Esophagus mucosa (tissue), 1 donor: ENCODE results near the gene CPT1B. TPM values are rescaled to one million over a fixed set of nuclear protein-coding genes. Genes with fewer than 3 reads are reported as not detected.
A peak's percentile ranks its signal among the peaks of the same experiment; 100 is the strongest.

Source experiments
- ATAC-seq: fragments of 200-7000 bp; cut with Tn5 transposase; one replicate; pipeline ENCODE4 v1.9.1; 2020
- total RNA-seq: library from RNA; stranded (reverse); gene quantifications from one replicate; pipeline ENCODE4 v1.2.4, GENCODE V29; 2023
- donor health status: DM: yes; HTN: yes; CAD: no.

Gene CPT1B
- total RNA-seq, 1 donor from 2014 or later: 12.1 TPM

DNA sequence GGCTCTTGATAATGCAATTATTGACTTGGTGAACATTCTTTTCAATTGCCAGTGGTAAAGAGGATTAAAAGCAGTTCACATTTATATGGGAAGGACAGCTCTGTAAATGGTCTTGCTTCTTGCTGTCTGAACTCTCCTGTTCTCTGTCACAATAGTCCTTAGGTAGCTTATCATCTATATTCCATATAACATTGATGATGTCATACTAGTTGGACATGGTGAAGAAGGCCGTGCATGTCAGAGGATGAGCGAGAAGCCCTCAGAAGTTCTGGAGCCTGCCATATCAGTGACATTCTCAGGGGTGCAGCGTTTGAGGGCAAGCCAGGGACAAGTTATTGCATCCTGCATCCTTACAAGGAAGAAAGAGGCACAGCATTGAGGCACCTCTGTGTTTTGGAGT, 7.0 kb upstream of the CPT1B start:
- no peak for ATAC-seq

DNA sequence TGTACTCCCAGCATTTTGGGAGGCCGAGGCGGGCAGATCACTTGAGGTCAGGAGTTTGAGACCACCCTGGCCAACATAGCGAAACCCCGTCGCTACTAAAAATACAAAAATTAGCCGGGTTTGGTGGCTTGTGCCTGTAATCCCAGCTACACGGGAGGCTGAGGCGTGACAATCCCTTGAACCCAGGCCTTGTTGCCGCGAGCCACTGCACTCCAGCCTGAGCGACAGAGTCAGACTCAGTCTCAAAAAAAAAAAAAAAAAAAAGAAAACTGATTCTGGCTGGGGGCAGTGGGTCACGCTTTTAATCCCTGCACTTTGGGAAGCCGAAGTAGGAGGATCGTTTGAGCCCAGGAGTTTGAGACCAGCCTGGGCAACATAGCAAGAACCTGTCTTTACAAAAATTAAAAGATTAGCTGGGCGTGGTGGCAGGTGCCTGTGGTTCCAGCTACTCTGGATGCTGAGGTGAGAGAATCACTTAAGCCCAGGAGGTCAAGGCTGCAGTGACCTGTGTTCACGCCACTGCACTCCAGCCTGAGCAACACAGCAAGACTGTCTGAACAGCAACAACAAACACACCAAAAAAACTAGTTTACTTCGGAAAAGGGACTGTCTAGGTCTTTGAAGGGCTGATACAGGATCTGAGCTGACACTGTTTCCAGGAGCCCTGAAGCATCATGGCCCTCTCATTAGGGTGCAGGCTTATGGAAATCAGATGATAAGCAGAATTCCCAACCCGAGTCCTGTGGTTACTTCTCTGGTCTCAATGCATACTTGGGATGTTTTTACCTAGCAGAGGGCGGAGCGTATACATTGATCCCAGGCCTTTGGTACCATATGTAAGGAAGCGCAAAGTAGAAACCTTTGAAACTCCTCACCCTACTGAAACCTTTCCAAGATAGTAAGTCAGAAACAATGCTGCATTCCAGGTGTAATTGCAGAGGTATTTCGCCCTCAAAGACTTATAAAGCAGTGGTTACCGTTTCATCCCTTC, 6.2 kb upstream of the CPT1B start:
- no peak for ATAC-seq

DNA sequence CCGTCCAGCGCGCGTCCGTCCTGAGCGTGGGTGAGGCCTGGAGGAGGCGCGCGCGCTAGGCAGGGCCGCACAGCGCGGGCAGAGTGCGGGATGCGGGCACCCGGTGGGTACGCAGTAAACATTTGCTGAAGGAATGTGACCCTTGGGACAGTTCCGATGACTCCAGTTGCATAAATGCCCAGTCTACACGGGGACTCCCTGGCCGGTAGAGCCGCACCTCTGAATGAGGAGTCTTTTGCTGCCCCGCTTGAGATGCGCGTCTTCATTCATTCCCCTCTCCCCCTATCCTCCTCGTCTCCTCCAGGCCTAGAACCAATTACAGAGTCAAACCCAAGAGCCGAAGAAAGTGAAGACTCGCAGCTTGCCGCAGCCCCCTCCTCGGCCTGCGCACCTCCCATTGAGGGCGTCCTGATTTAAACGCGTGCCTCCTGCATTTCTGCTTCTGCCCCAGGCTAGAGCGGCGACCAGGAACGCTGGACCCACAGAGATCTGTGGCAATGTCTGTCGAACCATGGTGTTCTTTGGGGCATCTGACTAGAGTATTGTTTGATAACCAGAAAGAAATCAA, 5.2 kb upstream of the CPT1B start:
- peak; percentile 48 for ATAC-seq

DNA sequence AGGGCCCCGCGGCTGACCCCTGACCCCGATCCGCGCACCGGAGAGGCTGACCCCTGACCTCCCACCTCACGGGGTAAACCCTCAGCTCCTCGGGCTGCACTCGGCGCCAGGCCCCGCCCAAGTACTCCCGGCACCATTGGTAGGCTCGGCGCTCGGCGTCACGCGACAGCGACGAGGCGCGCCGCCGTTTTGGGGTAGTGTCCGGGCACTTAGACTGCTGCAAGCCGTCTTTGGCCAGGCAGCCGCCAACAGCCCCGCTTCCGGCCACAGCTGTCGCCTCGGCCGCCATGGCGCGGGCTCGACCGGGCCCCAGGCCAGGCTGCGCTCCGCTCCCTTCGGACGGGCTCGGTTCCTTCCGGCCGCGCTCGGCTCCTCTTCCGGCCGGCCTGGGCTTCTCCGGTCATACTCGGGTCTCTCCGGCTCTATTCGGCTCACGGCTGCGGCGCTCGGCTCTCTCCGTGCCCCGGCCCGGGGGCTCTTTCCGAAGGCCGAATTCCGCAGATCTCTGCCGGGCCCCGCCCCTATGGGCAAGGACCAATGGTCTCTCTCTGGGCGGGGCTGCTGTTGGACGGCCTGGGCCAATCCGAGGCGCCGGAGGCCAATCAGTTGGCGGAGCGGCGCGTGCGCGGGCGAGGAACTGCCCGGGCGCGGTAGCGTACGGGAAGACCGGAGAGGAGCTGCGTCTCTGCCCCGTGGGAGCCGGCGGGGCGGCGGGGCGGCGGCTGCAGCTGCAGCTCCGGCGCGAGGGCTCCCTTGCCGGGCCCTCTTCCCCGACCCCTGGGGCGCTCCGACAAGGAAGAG, 4.5 kb upstream of the CPT1B start, which contains the start of gene CHKB:
Gene CHKB, minus strand, starts transcription at position 357 of the 801 bp plus-strand sequence. Its CDS starts 68 bp downstream, at position 289.
- ATAC-seq: peak; percentile 98

DNA sequence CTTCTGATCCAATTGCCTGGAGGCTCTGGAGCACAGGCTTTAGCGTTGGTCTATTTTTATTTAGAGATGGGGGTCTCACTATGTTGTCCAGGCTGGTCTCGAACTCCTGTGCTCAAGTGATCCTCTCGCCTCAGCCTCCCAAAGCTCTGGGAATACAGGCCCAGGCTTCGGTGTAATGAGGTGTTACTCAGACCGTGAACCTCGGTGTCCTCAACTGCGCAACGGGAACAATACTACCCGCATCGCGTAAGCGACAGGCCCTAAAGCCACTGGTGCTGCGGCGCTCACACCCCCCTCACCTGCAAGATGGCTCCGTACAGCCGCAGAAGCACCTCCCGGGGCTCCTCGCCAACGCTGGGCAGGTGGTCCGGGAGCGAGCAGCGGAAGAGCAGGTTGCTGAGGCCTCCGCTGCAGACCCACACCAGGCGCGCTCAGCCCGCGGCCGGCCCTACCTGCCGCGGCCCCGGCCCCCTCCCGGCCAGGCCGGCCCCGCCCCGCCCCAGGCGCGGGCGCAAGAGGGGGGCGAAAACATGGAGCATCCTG, 3.8 kb upstream of the CPT1B start:
- ATAC-seq: peak; percentile 0

DNA sequence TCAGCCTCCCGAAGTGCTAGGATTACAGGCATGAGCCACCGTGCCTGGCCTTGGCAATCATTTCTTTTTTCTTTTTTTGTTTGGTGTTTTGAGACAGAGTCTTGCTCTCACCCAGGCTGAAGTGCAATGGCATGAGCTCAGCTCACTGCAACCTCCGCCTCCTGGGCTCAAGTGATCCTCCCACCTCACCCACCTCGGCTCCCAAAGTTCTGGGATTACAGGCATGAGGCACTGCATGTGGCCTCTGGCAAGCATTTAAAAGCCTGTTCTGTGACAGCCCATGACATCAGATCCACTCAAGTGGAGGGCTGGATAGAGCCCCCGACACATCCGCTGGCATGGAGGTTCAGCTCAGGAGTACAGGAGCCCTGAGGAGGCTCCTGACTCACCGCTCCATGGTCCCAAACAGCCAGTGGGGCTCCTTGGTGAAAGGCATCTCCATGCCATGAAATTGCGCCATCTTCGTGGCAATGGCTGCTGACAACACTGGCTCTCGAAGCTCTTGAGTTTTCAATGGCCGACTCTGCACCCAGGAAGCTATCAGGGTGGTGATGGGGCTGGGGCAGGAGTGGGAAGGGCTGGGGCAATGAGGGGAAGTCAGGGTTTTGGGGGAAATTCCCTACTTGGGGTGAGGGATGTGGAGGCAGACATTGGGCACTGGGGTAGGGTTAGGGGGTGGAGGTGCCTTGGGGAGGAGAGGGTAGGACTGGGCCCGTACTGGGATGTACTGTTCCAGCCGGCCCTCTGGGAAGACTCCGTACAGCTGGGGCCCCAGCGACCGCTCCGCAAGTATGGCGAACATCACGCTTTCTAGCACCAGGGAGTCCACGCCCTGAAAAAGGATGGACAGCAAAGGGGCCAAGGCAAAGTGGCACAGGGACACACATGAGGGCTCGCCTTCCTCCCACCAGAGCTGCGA, 3.1 kb upstream of the CPT1B start:
- no peak for ATAC-seq

DNA sequence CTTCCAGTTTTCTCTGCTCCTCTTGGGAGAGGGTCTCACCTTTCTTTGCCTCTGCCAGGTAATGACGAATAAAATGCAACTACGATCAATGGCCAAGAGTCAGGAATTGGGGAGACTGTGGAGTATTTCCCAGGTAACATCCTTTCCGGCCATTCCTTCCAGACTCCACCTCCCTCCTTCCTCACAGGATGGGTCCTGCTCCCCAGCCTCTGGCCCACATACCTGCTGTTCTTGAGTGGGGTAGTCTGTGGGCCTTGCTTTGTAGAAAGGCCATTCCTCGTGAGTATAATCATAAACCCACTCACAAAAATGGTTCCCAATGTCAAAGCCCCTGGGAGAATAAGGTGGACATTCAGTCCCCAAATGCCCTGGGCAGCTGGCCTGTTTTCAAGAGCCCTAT, 1.5 kb upstream of the CPT1B start:
- ATAC-seq: no peak

DNA sequence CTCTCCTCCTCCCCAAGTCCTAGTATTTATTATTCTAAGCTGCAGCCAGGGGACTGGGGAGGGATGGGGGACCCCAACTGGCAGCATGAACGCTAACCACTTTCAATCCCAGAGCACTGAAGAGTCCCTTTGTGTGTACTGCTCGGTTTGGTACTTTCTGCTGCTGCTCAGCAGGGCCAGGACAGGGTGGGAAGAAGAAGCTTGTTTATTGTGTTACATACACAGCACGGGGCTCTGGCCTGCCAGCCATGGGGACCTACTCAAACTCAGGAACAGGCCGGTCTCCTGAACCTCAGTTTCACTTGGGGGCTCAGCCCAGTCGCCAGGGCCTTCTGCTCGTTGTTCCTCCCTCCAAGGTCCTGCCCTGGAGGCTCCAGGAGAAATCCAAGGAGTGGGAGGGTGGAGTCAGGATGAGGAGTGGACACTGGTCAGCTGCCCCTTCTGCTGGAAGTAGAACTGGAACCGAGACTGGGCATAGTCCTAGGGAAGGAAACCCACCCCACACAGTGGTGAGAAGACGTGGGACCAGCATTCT, 616 bp upstream of the CPT1B start:
- ATAC-seq: no peak

DNA sequence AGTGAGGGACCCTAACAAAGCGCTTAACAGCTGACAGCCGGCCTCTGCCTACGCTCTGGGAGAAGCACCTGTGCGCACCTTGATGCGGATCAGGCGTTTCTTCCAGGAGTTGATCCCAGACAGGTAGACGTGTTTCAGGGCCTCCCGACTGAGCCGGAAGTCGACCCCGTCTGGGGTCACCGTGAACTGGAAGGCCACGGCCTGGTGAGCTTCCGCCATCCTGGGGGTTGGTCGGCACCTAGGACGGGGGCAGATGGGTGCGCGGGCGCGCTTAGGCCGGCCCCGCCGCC, 585 bp downstream of the CPT1B start:
- no peak for ATAC-seq

DNA sequence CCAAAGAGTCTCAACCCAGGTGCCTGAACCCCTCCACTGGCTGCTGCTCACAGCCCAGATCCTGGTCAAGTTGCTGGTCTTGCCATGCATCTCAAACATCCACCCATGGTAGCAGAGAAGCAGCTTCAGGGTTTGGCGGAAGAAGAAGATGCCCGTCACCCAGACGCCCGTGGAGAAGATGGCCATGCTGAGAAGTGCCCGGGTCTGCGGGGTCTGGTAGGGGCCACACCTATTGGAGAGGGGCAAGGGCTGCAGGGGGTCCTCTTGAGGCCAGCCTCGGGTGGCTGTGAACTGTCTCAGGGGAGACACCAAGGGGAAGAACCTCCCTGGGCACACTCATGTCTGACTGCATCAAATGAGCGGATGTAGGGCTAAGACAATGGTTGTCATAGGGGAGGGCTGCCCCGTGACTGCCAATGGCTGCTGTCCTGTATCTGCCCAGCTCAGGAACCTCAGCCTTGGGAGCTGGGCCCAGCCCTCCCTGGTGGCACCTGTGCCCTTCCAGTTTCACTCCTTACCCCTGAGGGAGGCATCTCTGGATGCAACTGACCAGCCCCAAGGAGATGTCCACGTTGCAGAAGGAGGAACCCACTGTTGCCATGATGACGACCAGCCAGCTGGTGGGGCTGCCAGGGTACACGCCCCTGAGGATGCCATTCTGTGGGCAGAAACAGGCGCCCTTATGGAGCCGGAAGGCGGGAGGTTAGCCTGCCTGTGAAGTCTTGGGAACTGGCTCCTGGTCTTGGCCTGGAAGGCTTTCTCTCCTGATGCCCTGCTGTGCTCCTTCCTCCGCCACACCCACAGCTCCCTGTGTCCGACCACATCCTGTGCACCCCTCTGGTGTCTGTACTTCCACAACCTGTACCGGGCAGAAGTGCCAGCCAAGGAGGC, 1.2 kb downstream of the CPT1B start:
- ATAC-seq: no peak

DNA sequence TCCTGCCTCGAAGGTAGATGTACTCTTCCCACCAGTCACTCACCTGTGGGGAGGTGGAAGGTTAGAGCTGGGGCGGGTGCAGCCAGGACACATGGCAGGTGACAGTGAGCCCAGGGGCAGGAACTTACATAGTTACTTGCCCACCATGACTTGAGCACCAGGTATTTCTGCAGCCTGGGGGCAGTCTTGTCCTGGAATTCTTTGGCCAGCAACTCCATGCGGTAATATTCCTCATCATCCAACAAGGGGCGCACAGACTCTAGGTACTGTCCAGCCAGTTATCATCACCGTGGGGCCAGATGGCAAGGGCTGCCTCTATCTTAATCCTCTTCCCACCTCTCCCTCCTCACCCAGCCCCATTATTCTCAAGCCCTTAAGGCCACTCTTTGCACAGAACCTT, 2.2 kb downstream of the CPT1B start:
- no peak for ATAC-seq

DNA sequence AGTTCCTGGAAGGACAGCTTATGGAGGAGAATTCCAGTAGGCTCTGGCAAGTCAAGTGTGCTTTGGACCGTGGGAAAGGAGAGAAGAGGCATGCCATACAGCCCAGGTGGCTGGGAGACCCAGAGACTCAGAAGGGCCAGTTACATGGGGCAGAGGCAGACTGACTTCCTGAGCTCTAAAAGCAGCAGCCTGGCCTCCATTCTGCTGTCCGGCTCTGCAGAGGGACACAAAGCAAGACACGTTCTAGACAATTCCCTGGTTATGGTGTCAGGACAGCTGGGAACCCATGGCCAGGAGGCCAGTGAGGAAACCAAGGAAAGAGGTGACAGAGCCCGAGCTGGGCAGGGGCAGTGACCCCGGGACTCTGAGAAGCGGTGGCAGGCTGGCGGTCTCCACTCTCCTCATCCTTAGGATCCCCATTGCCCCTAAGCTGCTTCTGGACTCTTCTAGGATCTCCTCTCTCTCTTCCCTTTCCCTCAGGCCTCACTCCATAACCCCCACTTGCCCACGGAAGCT, 2.7 kb downstream of the CPT1B start:
- no peak for ATAC-seq

DNA sequence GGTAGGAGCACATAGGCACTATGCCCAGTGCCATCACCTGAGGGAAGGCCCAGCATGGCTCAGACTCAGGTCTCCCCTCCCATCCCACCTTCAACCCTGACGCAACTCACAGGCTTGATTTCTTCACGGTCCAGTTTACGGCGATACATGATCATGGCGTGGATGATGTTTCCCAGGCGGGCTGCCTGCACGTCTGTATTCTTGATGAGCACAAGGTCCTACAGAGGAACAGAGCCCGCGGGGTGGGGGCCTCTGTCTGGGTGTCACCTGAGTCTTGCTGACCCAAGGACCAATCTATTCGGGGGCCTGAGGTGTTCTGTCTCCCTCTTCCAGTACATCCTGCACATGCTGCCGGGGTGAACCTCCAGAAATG, 3.9 kb downstream of the CPT1B start:
- ATAC-seq: no peak

DNA sequence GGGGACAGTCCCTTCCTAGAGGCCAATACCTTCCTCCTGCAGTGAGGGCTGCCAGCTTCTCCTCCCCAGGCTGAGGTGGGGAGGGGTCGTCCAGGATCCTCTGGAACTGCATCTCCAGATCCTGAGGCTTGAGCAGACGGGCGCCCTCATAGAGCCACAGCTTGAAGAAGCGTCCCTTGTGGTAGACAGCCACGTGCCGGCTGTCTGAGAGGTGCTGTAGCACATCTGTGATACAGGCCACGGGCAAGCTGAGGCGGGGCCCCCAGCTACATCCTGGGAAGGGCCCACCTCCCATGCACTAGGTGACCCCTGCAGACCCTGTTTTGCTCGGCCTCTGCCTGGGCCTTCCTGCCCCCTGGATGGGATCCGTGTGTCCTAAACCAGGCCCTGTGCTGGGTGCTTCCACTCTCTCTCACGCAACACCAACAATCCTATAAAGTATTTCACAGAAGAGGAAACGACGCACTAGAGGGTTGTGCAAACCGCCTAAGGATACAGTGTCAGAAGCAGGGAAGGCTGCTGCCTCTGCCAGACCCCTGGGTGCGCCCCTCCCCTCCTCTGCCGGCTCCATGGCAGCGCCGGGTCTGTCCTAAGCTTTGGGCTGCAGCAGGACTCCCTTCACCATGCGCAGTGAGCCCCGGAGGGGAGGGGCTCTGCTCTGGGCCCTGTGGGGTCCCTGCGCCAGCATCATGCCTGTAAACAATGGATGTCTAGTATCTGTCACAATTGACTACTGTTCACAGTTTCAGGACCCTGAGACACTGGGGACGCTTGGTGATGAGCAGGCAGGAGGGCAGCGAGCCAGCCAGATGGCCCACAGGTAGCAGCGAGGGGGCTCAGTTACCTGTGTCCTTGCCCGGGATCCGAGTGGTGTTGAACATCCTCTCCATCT, 4.5 kb downstream of the CPT1B start:
- ATAC-seq: no peak

DNA sequence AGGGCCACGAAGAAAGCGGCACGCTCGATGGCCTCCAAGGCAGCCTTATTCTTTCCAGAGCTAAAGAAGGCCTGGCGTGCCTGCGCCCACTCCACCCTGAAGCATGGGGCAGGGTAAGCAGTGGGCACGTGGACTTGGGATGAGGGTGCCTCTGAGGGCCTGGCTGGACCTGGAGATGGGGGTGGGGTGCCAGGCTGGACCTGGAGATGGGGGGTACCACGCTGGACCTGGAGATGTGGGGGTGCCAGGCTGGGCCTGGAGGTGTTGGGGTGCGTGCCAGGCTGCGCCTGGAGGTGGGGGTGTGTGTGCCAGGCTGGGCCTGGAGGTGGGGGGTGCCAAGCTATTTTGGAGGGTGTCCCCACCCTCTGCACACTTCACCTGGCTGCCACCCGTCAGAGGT, 5.3 kb downstream of the CPT1B start:
- ATAC-seq: no peak

DNA sequence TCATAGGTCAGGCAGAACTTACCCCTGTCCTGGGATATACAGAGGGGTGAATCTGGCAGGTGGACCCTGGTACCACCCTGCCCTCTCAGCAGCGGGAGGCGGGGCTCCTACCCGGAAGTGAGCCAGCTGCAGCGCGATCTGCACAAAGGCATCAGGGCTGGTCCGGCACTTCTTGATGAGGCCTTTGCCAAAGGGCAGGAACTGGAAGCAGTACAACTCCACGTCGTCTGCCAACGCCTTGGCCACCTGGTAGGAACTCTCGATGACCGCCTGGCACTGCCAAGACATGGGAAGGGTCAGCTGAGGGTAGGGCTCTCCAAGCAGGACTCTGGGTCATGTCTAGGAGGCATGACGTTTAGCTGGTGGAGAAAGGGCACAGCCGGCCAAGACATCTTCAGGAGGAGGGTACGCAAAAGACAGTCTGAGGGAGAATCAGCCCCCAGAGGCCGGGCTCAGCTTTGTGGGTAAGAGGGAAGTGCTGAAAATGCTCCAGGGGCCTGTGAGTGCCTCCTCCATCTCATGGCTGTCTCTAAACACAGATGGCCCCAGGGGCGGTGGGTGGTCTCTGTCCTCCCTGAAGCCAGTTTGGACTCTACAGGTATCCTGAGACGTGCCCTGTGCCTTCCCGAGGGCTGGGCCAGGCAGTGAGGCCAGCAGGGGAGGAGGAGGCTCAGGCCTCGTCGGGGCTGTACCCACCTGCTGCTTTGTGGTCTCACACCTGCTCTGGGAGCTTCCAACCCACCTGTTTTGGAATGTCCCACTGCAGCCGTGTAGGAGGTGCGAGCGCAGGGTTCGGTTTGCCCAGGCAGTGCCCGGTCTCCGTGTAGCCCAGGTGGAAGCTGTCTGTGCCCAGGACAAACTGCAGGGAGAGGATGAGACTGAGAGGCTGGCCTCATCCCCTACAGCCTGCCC, 6.7 kb downstream of the CPT1B start:
- ATAC-seq: no peak

DNA sequence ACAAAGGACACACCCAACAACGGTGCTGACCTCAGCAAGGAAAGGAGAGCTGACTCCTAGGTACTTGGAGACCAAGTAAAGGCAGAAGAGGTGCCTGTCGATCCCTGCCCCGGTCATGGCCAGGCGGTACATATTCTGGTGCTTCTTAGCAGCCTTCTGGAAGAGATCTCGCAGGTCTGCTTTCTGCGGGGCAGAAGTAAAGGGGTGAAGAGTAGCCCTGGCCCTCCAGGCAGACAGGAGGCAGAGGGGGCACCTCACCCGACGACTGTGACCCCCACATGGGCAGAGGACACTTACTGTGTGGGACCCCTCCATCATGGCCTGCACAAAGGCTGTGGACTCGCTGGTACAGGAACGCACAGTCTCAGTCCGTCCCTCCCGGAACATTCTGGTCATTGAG, 7.4 kb downstream of the CPT1B start:
- ATAC-seq: no peak

DNA sequence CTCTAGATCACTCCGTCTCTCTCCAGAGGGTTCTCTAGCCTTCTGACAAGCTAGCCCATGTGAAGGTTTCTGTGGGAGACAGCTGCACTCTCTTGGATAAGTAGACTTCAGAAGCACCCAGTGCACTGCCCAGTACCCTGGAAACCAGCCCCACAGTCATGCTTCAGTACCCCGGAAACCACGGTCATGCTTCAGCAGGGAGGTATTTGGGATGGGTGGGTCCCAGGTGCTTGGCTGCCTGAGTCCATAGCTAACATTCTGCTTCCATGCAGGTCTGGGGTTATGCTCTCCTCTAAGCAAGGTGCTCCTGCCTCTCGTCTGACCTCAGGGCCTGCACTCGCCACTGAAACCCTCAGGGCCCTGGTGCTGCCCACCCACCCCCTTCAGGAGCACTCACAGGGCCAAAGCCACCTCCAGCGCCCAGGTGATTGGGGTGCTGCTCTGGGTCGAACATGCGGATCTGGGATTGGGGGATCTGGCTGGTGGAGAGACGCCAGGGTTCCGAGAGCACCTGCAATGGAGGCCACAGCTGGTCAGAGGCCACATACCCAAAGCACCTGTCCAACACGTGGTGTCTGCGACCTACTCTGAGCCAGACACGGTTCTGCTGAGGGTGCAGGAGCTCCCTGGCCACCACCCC, 8.2 kb downstream of the CPT1B start:
- no peak for ATAC-seq
